ENCODE data around the gene FOXC1.

FOXC1 gene

GRCh38 chr6:1611572-1612298, 2.0 kb downstream of the FOXC1 start:
- ChIA-PET CTCF (interaction anchor here (0.5 to 3.4 kb wide), 5 partner anchors 9 to 890 kb away, joined by 3 to 23 read pairs (median 6); no protein-coding TSS in a partner anchor), POLR2A (interaction anchor here (1.3 kb wide), 1 partner anchor 13 kb away, joined by 3 read pairs; no protein-coding TSS in a partner anchor)
- Histone ChIP-seq H3K4me3 (ENCODE audit: control insufficient read depth in 1 of 7, extremely low read depth in 1 of 7, insufficient read depth in 4 of 7, low read depth in 2 of 7, low read length in 6 of 7) (peak overlapping the region in 6 of 7 experiments; percentile 35 to 72 (median 55)), H3K27ac (ENCODE audit: insufficient read depth in 1 of 2, low read depth in 1 of 2, low read length in 2 of 2, poor library complexity in 1 of 2, severe bottlenecking in 2 of 2) (no peak overlapping the region), H3K27me3 (replicated peaks in 2 of 5; ENCODE audit: control insufficient read depth in 4 of 5, insufficient read depth in 5 of 5, low read length in 4 of 5) (peaks cover 12 to 95% (median 53%) of the 10 kb centered on the region in 5 experiments), H3K4me1 (ENCODE audit: control extremely low read depth in 1 of 4, control insufficient read depth in 4 of 4, insufficient read depth in 4 of 4, low read length in 3 of 4) (peaks cover 0 to 63% (median 53%) of the 10 kb centered on the region in 4 experiments), H3K9me3 (ENCODE audit: control extremely low read depth in 1 of 5, control insufficient read depth in 4 of 5, insufficient read depth in 2 of 5, low read depth in 1 of 5, low read length in 4 of 5) (no peaks in the 10 kb centered on the region), H3K36me3 (ENCODE audit: control insufficient read depth in 4 of 4, insufficient read depth in 4 of 4, low read length in 3 of 4) (no peaks in the 10 kb centered on the region)
- peak in 2 of 3 donors; percentile 57 to 64 for DNase-seq
- 1% methylated on average over 60 of the region's 71 CpGs for WGBS (ENCODE audit: insufficient coverage)

GRCh38 chr6:1612299-1612973, 2.7 kb downstream of the FOXC1 start:
- no peak for DNase-seq
- no peaks in the 10 kb centered on the region for H3K9me3 ChIP-seq (ENCODE audit: control extremely low read depth in 1 of 5, control insufficient read depth in 4 of 5, insufficient read depth in 2 of 5, low read depth in 1 of 5, low read length in 4 of 5)
- peaks cover 12 to 95% (median 52%) of the 10 kb centered on the region in 5 experiments for H3K27me3 ChIP-seq (replicated peaks in 2 of 5; ENCODE audit: control insufficient read depth in 4 of 5, insufficient read depth in 5 of 5, low read length in 4 of 5)
- peaks cover 0 to 56% (median 47%) of the 10 kb centered on the region in 4 experiments for H3K4me1 ChIP-seq (ENCODE audit: control extremely low read depth in 1 of 4, control insufficient read depth in 4 of 4, insufficient read depth in 4 of 4, low read length in 3 of 4)
- ChIA-PET POLR2A (no interaction called here), CTCF (interaction anchor here (0.7 to 3.4 kb wide), 3 partner anchors 13 to 741 kb away, joined by 3 to 23 read pairs (median 15); no protein-coding TSS in a partner anchor)
- H3K27ac ChIP-seq (ENCODE audit: insufficient read depth in 1 of 2, low read depth in 1 of 2, low read length in 2 of 2, poor library complexity in 1 of 2, severe bottlenecking in 2 of 2): no peak overlapping the region
- peak overlapping the region in 5 of 7 experiments; percentile 35 to 72 (median 55) for H3K4me3 ChIP-seq (ENCODE audit: control insufficient read depth in 1 of 7, extremely low read depth in 1 of 7, insufficient read depth in 4 of 7, low read depth in 2 of 7, low read length in 6 of 7)
- WGBS (ENCODE audit: insufficient coverage): 17% methylated on average over 3 of the region's 10 CpGs
- no peaks in the 10 kb centered on the region for H3K36me3 ChIP-seq (ENCODE audit: control insufficient read depth in 4 of 4, insufficient read depth in 4 of 4, low read length in 3 of 4)

- no peak overlapping the region for H3K27ac ChIP-seq (ENCODE audit: insufficient read depth in 1 of 2, low read depth in 1 of 2, low read length in 2 of 2, poor library complexity in 1 of 2, severe bottlenecking in 2 of 2)
- ChIA-PET POLR2A (no interaction called here), CTCF (interaction anchor here (3.2 to 3.4 kb wide), 2 partner anchors 14 kb away, joined by 15 to 23 read pairs; no protein-coding TSS in a partner anchor)
- DNase-seq: peak in 1 of 3 donors; percentile 37
- no peaks in the 10 kb centered on the region for H3K9me3 ChIP-seq (ENCODE audit: control extremely low read depth in 1 of 5, control insufficient read depth in 4 of 5, insufficient read depth in 2 of 5, low read depth in 1 of 5, low read length in 4 of 5)
- no peaks in the 10 kb centered on the region for H3K36me3 ChIP-seq (ENCODE audit: control insufficient read depth in 4 of 4, insufficient read depth in 4 of 4, low read length in 3 of 4)
- H3K27me3 ChIP-seq (replicated peaks in 2 of 5; ENCODE audit: control insufficient read depth in 4 of 5, insufficient read depth in 5 of 5, low read length in 4 of 5): peaks cover 12 to 95% (median 51%) of the 10 kb centered on the region in 5 experiments
- peaks cover 0 to 51% (median 43%) of the 10 kb centered on the region in 4 experiments for H3K4me1 ChIP-seq (ENCODE audit: control extremely low read depth in 1 of 4, control insufficient read depth in 4 of 4, insufficient read depth in 4 of 4, low read length in 3 of 4)
- H3K4me3 ChIP-seq (ENCODE audit: control insufficient read depth in 1 of 7, extremely low read depth in 1 of 7, insufficient read depth in 4 of 7, low read depth in 2 of 7, low read length in 6 of 7): no peak overlapping the region
- 13% methylated on average over 3 of the region's 7 CpGs for WGBS (ENCODE audit: insufficient coverage)
Observed at GRCh38 chr6:1612974-1613306, 3.2 kb downstream of the FOXC1 start.

- no CpG with 5 or more reads among the region's 3 CpGs for WGBS (ENCODE audit: insufficient coverage)
- H3K36me3 ChIP-seq (ENCODE audit: control insufficient read depth in 4 of 4, insufficient read depth in 4 of 4, low read length in 3 of 4): no peaks in the 10 kb centered on the region
- CTCF ChIA-PET: interaction anchor here (3.2 to 3.4 kb wide), 2 partner anchors 14 kb away, joined by 15 to 23 read pairs; no protein-coding TSS in a partner anchor
- H3K9me3 ChIP-seq (ENCODE audit: control extremely low read depth in 1 of 5, control insufficient read depth in 4 of 5, insufficient read depth in 2 of 5, low read depth in 1 of 5, low read length in 4 of 5): no peaks in the 10 kb centered on the region
- POLR2A ChIA-PET: no interaction called here
- no peak overlapping the region for H3K27ac ChIP-seq (ENCODE audit: insufficient read depth in 1 of 2, low read depth in 1 of 2, low read length in 2 of 2, poor library complexity in 1 of 2, severe bottlenecking in 2 of 2)
- H3K27me3 ChIP-seq (replicated peaks in 2 of 5; ENCODE audit: control insufficient read depth in 4 of 5, insufficient read depth in 5 of 5, low read length in 4 of 5): peaks cover 12 to 95% (median 50%) of the 10 kb centered on the region in 5 experiments
- H3K4me1 ChIP-seq (ENCODE audit: control extremely low read depth in 1 of 4, control insufficient read depth in 4 of 4, insufficient read depth in 4 of 4, low read length in 3 of 4): peaks cover 0 to 47% (median 42%) of the 10 kb centered on the region in 4 experiments
- no peak for DNase-seq
- no peak overlapping the region for H3K4me3 ChIP-seq (ENCODE audit: control insufficient read depth in 1 of 7, extremely low read depth in 1 of 7, insufficient read depth in 4 of 7, low read depth in 2 of 7, low read length in 6 of 7)
Observed at GRCh38 chr6:1613346-1613687, 3.6 kb downstream of the FOXC1 start.

- 7% methylated on average over 54 of the region's 60 CpGs for WGBS (ENCODE audit: insufficient coverage)
- peaks cover 12 to 95% (median 51%) of the 10 kb centered on the region in 5 experiments for H3K27me3 ChIP-seq (replicated peaks in 2 of 5; ENCODE audit: control insufficient read depth in 4 of 5, insufficient read depth in 5 of 5, low read length in 4 of 5)
- peak overlapping the region in 1 of 7 experiments; percentile 19 for H3K4me3 ChIP-seq (ENCODE audit: control insufficient read depth in 1 of 7, extremely low read depth in 1 of 7, insufficient read depth in 4 of 7, low read depth in 2 of 7, low read length in 6 of 7)
- ChIA-PET CTCF (interaction anchor here (1.0 to 1.3 kb wide), 2 partner anchors 10 to 14 kb away, joined by 6 to 8 read pairs; no protein-coding TSS in a partner anchor), POLR2A (no interaction called here)
- H3K4me1 ChIP-seq (ENCODE audit: control extremely low read depth in 1 of 4, control insufficient read depth in 4 of 4, insufficient read depth in 4 of 4, low read length in 3 of 4): peaks cover 0 to 42% (median 37%) of the 10 kb centered on the region in 4 experiments
- H3K27ac ChIP-seq (ENCODE audit: insufficient read depth in 1 of 2, low read depth in 1 of 2, low read length in 2 of 2, poor library complexity in 1 of 2, severe bottlenecking in 2 of 2): no peak overlapping the region
- H3K9me3 ChIP-seq (ENCODE audit: control extremely low read depth in 1 of 5, control insufficient read depth in 4 of 5, insufficient read depth in 2 of 5, low read depth in 1 of 5, low read length in 4 of 5): no peaks in the 10 kb centered on the region
- no peak for DNase-seq
- H3K36me3 ChIP-seq (ENCODE audit: control insufficient read depth in 4 of 4, insufficient read depth in 4 of 4, low read length in 3 of 4): no peaks in the 10 kb centered on the region
Observed at GRCh38 chr6:1613688-1614447, 4.2 kb downstream of the FOXC1 start.

- DNase-seq: peak in 2 of 3 donors; percentile 62 to 72
- Histone ChIP-seq H3K27me3 (replicated peaks in 2 of 5; ENCODE audit: control insufficient read depth in 4 of 5, insufficient read depth in 5 of 5, low read length in 4 of 5) (peaks cover 12 to 96% (median 48%) of the 10 kb centered on the region in 5 experiments), H3K36me3 (ENCODE audit: control insufficient read depth in 4 of 4, insufficient read depth in 4 of 4, low read length in 3 of 4) (no peaks in the 10 kb centered on the region), H3K4me3 (ENCODE audit: control insufficient read depth in 1 of 7, extremely low read depth in 1 of 7, insufficient read depth in 4 of 7, low read depth in 2 of 7, low read length in 6 of 7) (peak overlapping the region in 4 of 7 experiments; percentile 11 to 45 (median 26)), H3K27ac (ENCODE audit: insufficient read depth in 1 of 2, low read depth in 1 of 2, low read length in 2 of 2, poor library complexity in 1 of 2, severe bottlenecking in 2 of 2) (no peak overlapping the region), H3K9me3 (ENCODE audit: control extremely low read depth in 1 of 5, control insufficient read depth in 4 of 5, insufficient read depth in 2 of 5, low read depth in 1 of 5, low read length in 4 of 5) (no peaks in the 10 kb centered on the region), H3K4me1 (ENCODE audit: control extremely low read depth in 1 of 4, control insufficient read depth in 4 of 4, insufficient read depth in 4 of 4, low read length in 3 of 4) (peaks cover 0 to 40% (median 33%) of the 10 kb centered on the region in 4 experiments)
- ChIA-PET POLR2A (interaction anchor here (1.5 kb wide), 1 partner anchor 10 kb away, joined by 3 read pairs; no protein-coding TSS in a partner anchor), CTCF (interaction anchor here (1.0 to 1.4 kb wide), 5 partner anchors 9 to 496 kb away, joined by 3 to 8 read pairs (median 5); no protein-coding TSS in a partner anchor)
- WGBS (ENCODE audit: insufficient coverage): 3% methylated on average over 60 of the region's 85 CpGs
Observed at GRCh38 chr6:1614448-1615150, 4.9 kb downstream of the FOXC1 start.

Data from common myeloid progenitor, CD34-positive (primary cell).